Panc1 (cell line): ENCODE data around the gene ZSCAN18. TPM values are rescaled to one million over a fixed set of nuclear protein-coding genes. Genes with fewer than 3 reads are reported as not detected.

Experiments used
- ATAC-seq: fragments of 200-7000 bp; cut with Tn5 transposase; 2 replicates; pipeline ENCODE4 v1.9.1; 2020; ENCODE audit warnings: mild to moderate bottlenecking, moderate library complexity
- BruUV-seq: library from RNA; stranded (reverse); fragments of 400-500 nt; replicated peaks from 2 replicates; lab custom pipeline; 2021; lab: Mats Ljungman, UMichigan
- CTCF ChIA-PET: fragments of 300-600 bp; sonication (Branson Sonifier 250); formaldehyde crosslinking; loops from one replicate; lab custom pipeline; 2022; ENCODE audit warnings: antibody characterized with exemption; lab: Charles Lee
- POLR2A ChIA-PET: fragments of 300-600 bp; sonication (Branson Sonifier 250); formaldehyde crosslinking; loops from one replicate; lab custom pipeline; 2022; ENCODE audit warnings: antibody characterized with exemption; lab: Charles Lee
- DNase-seq: peaks from one replicate; pipeline ENCODE4 v3.0.0-alpha.2; 2010; ENCODE audit warnings: low read depth, low spot score
- H3K27ac ChIP-seq: 2 replicates; pipeline ENCODE4 v1.5.1; 2011; ENCODE audit warnings: mild to moderate bottlenecking, low read length, inconsistent platforms
- H3K27me3 ChIP-seq: fragments of 200-500 bp; sonication (Bioruptor generic); 2 replicates; pipeline ENCODE4 v1.6.0; 2014; ENCODE audit warnings: low read length, inconsistent platforms; ENCODE audit not compliant: control insufficient read depth, insufficient read depth
- H3K36me3 ChIP-seq: fragments of 200-500 bp; sonication (Bioruptor generic); 2 replicates; pipeline ENCODE4 v1.5.1; 2014; ENCODE audit warnings: inconsistent platforms, mild to moderate bottlenecking, low read length, moderate library complexity; ENCODE audit not compliant: control insufficient read depth, insufficient read depth
- H3K4me1 ChIP-seq: 2 replicates; pipeline ENCODE4 v1.5.1; 2011; ENCODE audit warnings: inconsistent platforms, mild to moderate bottlenecking, low read length, moderate library complexity; ENCODE audit not compliant: control insufficient read depth, insufficient read depth
- H3K4me3 ChIP-seq, 2 experiments: 2 replicates each; pipeline ENCODE4 v1.5.1; 2011 to 2012; ENCODE audit warnings: low read depth in 2 of 2, low read length in 2 of 2, mild to moderate bottlenecking in 2 of 2, inconsistent platforms in 1 of 2, moderate library complexity in 1 of 2
- H3K9me3 ChIP-seq: fragments of 200-500 bp; sonication (Bioruptor generic); 2 replicates; pipeline ENCODE4 v1.5.1; 2014; ENCODE audit warnings: low read depth, mild to moderate bottlenecking, inconsistent platforms, low read length, moderate library complexity; ENCODE audit not compliant: control insufficient read depth, insufficient read depth
- CTCF ChIP-seq: fragments of 450-650 bp; IDR thresholded peaks from 2 replicates; pipeline ENCODE4 v1.5.1; 2017; ENCODE audit warnings: mild to moderate bottlenecking
- POLR2AphosphoS5 ChIP-seq: IDR thresholded peaks from 2 replicates; pipeline ENCODE4 v1.6.1; 2012; ENCODE audit warnings: mild to moderate bottlenecking, low read depth, low read length, moderate library complexity
- REST ChIP-seq, 2 experiments: IDR thresholded peaks; 2 replicates each; pipeline ENCODE4 v1.6.1; 2011 to 2012; ENCODE audit warnings: low read depth in 2 of 2, control low read depth in 1 of 2, low read length in 1 of 2, mild to moderate bottlenecking in 1 of 2, moderate library complexity in 1 of 2; ENCODE audit not compliant: insufficient read depth in 1 of 2
- SIN3A ChIP-seq: IDR thresholded peaks from 2 replicates; pipeline ENCODE4 v1.6.1; 2012; ENCODE audit warnings: low read depth, mild to moderate bottlenecking, low read length, moderate library complexity, borderline replicate concordance; ENCODE audit not compliant: insufficient read depth
- TCF7L2 ChIP-seq: IDR thresholded peaks from 2 replicates; pipeline ENCODE4 v1.6.1; 2011; ENCODE audit warnings: mild to moderate bottlenecking, low read depth, low read length, inconsistent platforms
- in situ Hi-C: cut with HindIII; loops from 2 replicates; pipeline ENCODE4 v1.10.0; 2016; ENCODE audit warnings: low sequenced_read_pairs, low pct_unique_long_range_greater_than_20kb
- intact Hi-C: fragments of 100-400 bp; cut with micrococcal nuclease; formaldehyde crosslinking; loops from one replicate; pipeline ENCODE4 v1.10.0; 2022; ENCODE audit not compliant: unreplicated experiment
- total RNA-seq: library from RNA; stranded (reverse); gene quantifications from one replicate; pipeline ENCODE4 v1.2.1, GENCODE V29; 2021; ENCODE audit not compliant: unreplicated experiment

Gene ZSCAN18
- total RNA-seq, 1 experiment from 2014 or later: not detected

- in situ Hi-C loops: no loop called here
- Histone ChIP-seq H3K9me3 (peaks cover 4% of the 10 kb centered on the region; the same call in 1 of the 2 replicates), H3K27ac (no peak within 1 kb of the TSS), H3K4me1 (no peaks in the 10 kb centered on the region), H3K27me3 (no peaks in the 10 kb centered on the region), H3K4me3 (no peak within 1 kb of the TSS), H3K36me3 (no peaks in the 10 kb centered on the region)
- TF ChIP-seq REST (IDR thresholded peaks at IDR 0.05; ENCODE audit: insufficient read depth in 1 of 2, low read depth in 2 of 2, low read length in 1 of 2) (no peak), POLR2AphosphoS5 (no peak), TCF7L2 (no peak), SIN3A (no peak), CTCF (no peak)
- DNase-seq: no peak
- no peak for ATAC-seq
- ChIA-PET POLR2A (no interaction called here), CTCF (no interaction called here)
- intact Hi-C loops: no loop called here
- no TSS peak for BruUV-seq
These were observed 38.9 kb downstream of the ZSCAN18 start, which contains the start of gene ZNF135 for GRCh38 chr19:58059003-58059670. TSS of gene ZNF135 (plus strand) at chr19:58059282. CDS start at chr19:58060003, 721 bp downstream.

GRCh38 chr19:58058467-58058866, 39.6 kb downstream of the ZSCAN18 start:
- H3K4me3 ChIP-seq: no peak overlapping the region

More at GRCh38 chr19:58058467-58058866, 39.6 kb downstream of the ZSCAN18 start:
- Histone ChIP-seq H3K27ac (no peak overlapping the region), H3K4me1 (no peaks in the 10 kb centered on the region), H3K36me3 (no peaks in the 10 kb centered on the region), H3K9me3 (no peaks in the 10 kb centered on the region), H3K27me3 (no peaks in the 10 kb centered on the region)
- ChIA-PET POLR2A (interaction anchor here (0.7 kb wide), 1 partner anchor 43 kb away, joined by 3 read pairs; no protein-coding TSS in a partner anchor), CTCF (no interaction called here)
- TF ChIP-seq CTCF (no peak), REST (IDR thresholded peaks at IDR 0.05; ENCODE audit: insufficient read depth in 1 of 2, low read depth in 2 of 2, low read length in 1 of 2) (no peak), TCF7L2 (no peak), POLR2AphosphoS5 (no peak), SIN3A (no peak)
- in situ Hi-C loops: no loop called here
- DNase-seq (no peak), ATAC-seq (no peak)
- BruUV-seq: no TSS peak
- intact Hi-C loops: no loop called here
